ENCODE measurements around the gene HEATR1.

- TF ChIP-seq CTCF (IDR thresholded peaks at IDR 0.05) (no peak), POLR2A (IDR thresholded peaks at IDR 0.05) (no peak)
Observed at GRCh38 chr1:236535662-236536161, 68.6 kb downstream of the HEATR1 start.

Measured in adrenal gland (tissue), 5 donors.